GM12878 (cell line): ENCODE measurements around the gene TBC1D30. TPM values are rescaled to one million over a fixed set of nuclear protein-coding genes. Genes with fewer than 3 reads are reported as not detected.

Experiments
- ATAC-seq: fragments of 200-7000 bp; cut with Tn5 transposase; 3 replicates; pipeline ENCODE4 v1.9.1; 2020; ENCODE audit warnings: mild to moderate bottlenecking, moderate library complexity
- BruUV-seq: library from RNA; stranded (reverse); fragments of 400-500 nt; replicated peaks from 2 replicates; lab custom pipeline; 2021; lab: Mats Ljungman, UMichigan
- CTCF ChIA-PET: fragments of 300-600 bp; sonication (Branson Sonifier 250); formaldehyde crosslinking; extraction: SDS; loops from one replicate; lab custom pipeline; 2021; ENCODE audit warnings: inconsistent platforms; lab: Yijun Ruan, JAX
- POLR2A ChIA-PET: fragments of 350-600 bp; formaldehyde crosslinking; extraction: SDS; loops from one replicate; lab custom pipeline; 2021; ENCODE audit warnings: inconsistent platforms; lab: Charles Lee
- RAD21 ChIA-PET: fragments of 300-600 bp; sonication (Branson Sonifier 250); formaldehyde crosslinking; loops from one replicate; lab custom pipeline; 2023; ENCODE audit warnings: antibody characterized with exemption; ENCODE audit not compliant: unreplicated experiment; lab: Charles Lee
- SMC1A ChIA-PET: fragments of 300-600 bp; sonication (Branson Sonifier 250); formaldehyde crosslinking; loops from one replicate; lab custom pipeline; 2023; ENCODE audit not compliant: unreplicated experiment, uncharacterized antibody; lab: Charles Lee
- DNase-seq: peaks from one replicate; pipeline ENCODE4 v3.0.0-alpha.2; 2011; ENCODE audit warnings: low read depth, low spot score
- FAIRE-seq: peaks from 3 replicates; lab custom pipeline; 2011; peaks lifted over from hg19 to GRCh38; lab: Jason Lieb, UNC
- H2AFZ ChIP-seq: 2 replicates; pipeline ENCODE4 v1.6.0; 2011; ENCODE audit warnings: low read depth, low read length, control low read depth; ENCODE audit not compliant: control insufficient read depth
- H3K27ac ChIP-seq: 2 replicates; pipeline ENCODE4 v1.5.1; 2011; ENCODE audit warnings: control low read depth; ENCODE audit not compliant: control insufficient read depth, insufficient read depth
- H3K27me3 ChIP-seq, 2 experiments: replicated peaks in 1 of 2; 2 replicates each; pipeline versions ENCODE4 v1.6.0 to v1.6.1; 2011; ENCODE audit warnings: low read length in 1 of 2; ENCODE audit not compliant: control insufficient read depth in 2 of 2, insufficient read depth in 2 of 2
- H3K36me3 ChIP-seq, 2 experiments: 2 replicates each; pipeline ENCODE4 v1.5.1; 2011; ENCODE audit warnings: low read length in 1 of 2; ENCODE audit not compliant: control insufficient read depth in 2 of 2, insufficient read depth in 2 of 2
- H3K4me1 ChIP-seq: 2 replicates; pipeline ENCODE4 v1.6.1; 2011; ENCODE audit warnings: mild to moderate bottlenecking, low read length, moderate library complexity, mixed read lengths; ENCODE audit not compliant: control insufficient read depth, insufficient read depth
- H3K4me2 ChIP-seq: 2 replicates; pipeline ENCODE4 v1.6.0; 2011; ENCODE audit warnings: control low read depth; ENCODE audit not compliant: control insufficient read depth, insufficient read depth
- H3K4me3 ChIP-seq: fragments of 200-600 bp; sonication (generic); 2 replicates; pipeline ENCODE4 v1.5.1; 2016
- H3K79me2 ChIP-seq: 2 replicates; pipeline ENCODE4 v1.6.0; 2011; ENCODE audit warnings: low read length; ENCODE audit not compliant: control insufficient read depth, insufficient read depth
- H3K9ac ChIP-seq: 2 replicates; pipeline ENCODE4 v1.8.0; 2011; ENCODE audit warnings: low read length, control low read depth, mixed read lengths; ENCODE audit not compliant: control insufficient read depth, insufficient read depth
- H3K9me3 ChIP-seq: replicated peaks from 3 replicates; pipeline ENCODE4 v1.5.1; 2011; ENCODE audit warnings: mild to moderate bottlenecking, low read length; ENCODE audit not compliant: control insufficient read depth, insufficient read depth
- H4K20me1 ChIP-seq: 2 replicates; pipeline ENCODE4 v1.6.0; 2011; ENCODE audit not compliant: control insufficient read depth, insufficient read depth
- ATF2 ChIP-seq: IDR thresholded peaks from 2 replicates; pipeline ENCODE4 v1.6.1; 2012; ENCODE audit warnings: low read length, inconsistent platforms
- CBX3 ChIP-seq: fragments of 200-600 bp; sonication (generic); IDR thresholded peaks from 2 replicates; pipeline ENCODE4 v1.6.1; 2016; ENCODE audit warnings: low read depth, borderline replicate concordance
- ETV6 ChIP-seq, 2 experiments: fragments of 450-650 bp in 1 of 2; IDR thresholded peaks in 1 of 2; conservative IDR thresholded peaks in 1 of 2; 2 replicates each; pipeline ENCODE4 v1.6.1; 2014; ENCODE audit warnings: antibody characterized with exemption in 1 of 2, borderline replicate concordance in 1 of 2, low read depth in 1 of 2, mild to moderate bottlenecking in 1 of 2, moderate library complexity in 1 of 2
- HDAC6 ChIP-seq: fragments of 200-600 bp; sonication (generic); IDR thresholded peaks from one replicate; pipeline ENCODE4 v1.8.0; 2017; ENCODE audit warnings: antibody characterized with exemption; ENCODE audit not compliant: unreplicated experiment
- MEF2B ChIP-seq: fragments of 450-650 bp; IDR thresholded peaks from 2 replicates; pipeline ENCODE4 v1.6.1; 2018; ENCODE audit warnings: mild to moderate bottlenecking, moderate library complexity; ENCODE audit not compliant: partially characterized antibody, poor library complexity, severe bottlenecking
- MLLT1 ChIP-seq: fragments of 450-650 bp; IDR thresholded peaks from 2 replicates; pipeline ENCODE4 v1.6.1; 2016; ENCODE audit warnings: mild to moderate bottlenecking
- MXI1 ChIP-seq: fragments of 150-350 bp; IDR thresholded peaks from 2 replicates; pipeline ENCODE4 v1.6.1; 2011; ENCODE audit warnings: low read depth, mild to moderate bottlenecking, inconsistent platforms, low read length, improper control_type of control experiment
- SIN3A ChIP-seq: IDR thresholded peaks from 2 replicates; pipeline ENCODE4 v1.6.1; 2012; ENCODE audit warnings: low read depth, low read length, improper control_type of control experiment
- ZNF274 ChIP-seq: IDR thresholded peaks from one replicate; pipeline ENCODE4 v1.8.0; 2011; ENCODE audit not compliant: insufficient read length, insufficient read depth
- WGBS: methylation state at CpG from one replicate; pipeline ENCODE4 v1.1.6; 2016; ENCODE audit warnings: low lambda C conversion rate; ENCODE audit not compliant: insufficient replicate concordance, insufficient coverage; ENCODE audit errors: missing lambda C conversion rate; 5-methylcytosine and 5-hydroxymethylcytosine counted together
- in situ Hi-C: fragments of 300-500 bp; cut with MboI; formaldehyde crosslinking; loops from 9 replicates; pipeline ENCODE4 v1.14.3; 2018; ENCODE audit warnings: mixed read lengths
- intact Hi-C: fragments of 100-400 bp; cut with micrococcal nuclease; formaldehyde crosslinking; loops from one replicate; pipeline ENCODE4 v1.14.2; 2022; ENCODE audit not compliant: unreplicated experiment
- polyA plus RNA-seq, 11 experiments: library from polyadenylated mRNA; depleted of rRNA in 4 of 11; unstranded in 6 of 11; stranded (reverse) in 5 of 11; fragments of >200 nt; fragmentation: Nextera tagmentation in 4 of 11; fragmentation: Illumina TruSeq in 1 of 11; extraction: Ambion mirVana in 4 of 11; extraction: Trizol in 1 of 11; gene quantifications; 1 replicate in 1 of 11; 2 replicates in 10 of 11; pipeline versions ENCODE4 v1.2.1 to v1.2.3, GENCODE V29; 2011 to 2016; ENCODE audit warnings: inconsistent platforms in 2 of 11, missing spikeins in 2 of 11, low read depth in 1 of 11
- total RNA-seq, 4 experiments: library from RNA; depleted of rRNA in 3 of 4; stranded (reverse); fragments of >200 nt in 3 of 4; fragmentation: Illumina TruSeq in 1 of 4; extraction: Trizol in 1 of 4; gene quantifications; 2 replicates each; pipeline versions ENCODE4 v1.2.1 to v1.2.3, GENCODE V29; 2013 to 2021
- TF ChIP-seq, protein P1 (sequence below): IDR thresholded peaks from 2 replicates; pipeline ENCODE4 v1.6.1; 2012; ENCODE audit warnings: low read depth, low read length, improper control_type of control experiment
- TF ChIP-seq, protein P2 (sequence below): fragments of 150-350 bp; IDR thresholded peaks from 2 replicates; pipeline ENCODE4 v1.6.1; 2016; ENCODE audit warnings: low read depth, low read length

Gene TBC1D30
- total and polyA plus RNA-seq, 10 of the 15 experiments (the other 5 are each of a cell fraction or from before 2014, with no cell fraction given) = 1.2 to 23.3 (median 11.1) TPM

DNA sequence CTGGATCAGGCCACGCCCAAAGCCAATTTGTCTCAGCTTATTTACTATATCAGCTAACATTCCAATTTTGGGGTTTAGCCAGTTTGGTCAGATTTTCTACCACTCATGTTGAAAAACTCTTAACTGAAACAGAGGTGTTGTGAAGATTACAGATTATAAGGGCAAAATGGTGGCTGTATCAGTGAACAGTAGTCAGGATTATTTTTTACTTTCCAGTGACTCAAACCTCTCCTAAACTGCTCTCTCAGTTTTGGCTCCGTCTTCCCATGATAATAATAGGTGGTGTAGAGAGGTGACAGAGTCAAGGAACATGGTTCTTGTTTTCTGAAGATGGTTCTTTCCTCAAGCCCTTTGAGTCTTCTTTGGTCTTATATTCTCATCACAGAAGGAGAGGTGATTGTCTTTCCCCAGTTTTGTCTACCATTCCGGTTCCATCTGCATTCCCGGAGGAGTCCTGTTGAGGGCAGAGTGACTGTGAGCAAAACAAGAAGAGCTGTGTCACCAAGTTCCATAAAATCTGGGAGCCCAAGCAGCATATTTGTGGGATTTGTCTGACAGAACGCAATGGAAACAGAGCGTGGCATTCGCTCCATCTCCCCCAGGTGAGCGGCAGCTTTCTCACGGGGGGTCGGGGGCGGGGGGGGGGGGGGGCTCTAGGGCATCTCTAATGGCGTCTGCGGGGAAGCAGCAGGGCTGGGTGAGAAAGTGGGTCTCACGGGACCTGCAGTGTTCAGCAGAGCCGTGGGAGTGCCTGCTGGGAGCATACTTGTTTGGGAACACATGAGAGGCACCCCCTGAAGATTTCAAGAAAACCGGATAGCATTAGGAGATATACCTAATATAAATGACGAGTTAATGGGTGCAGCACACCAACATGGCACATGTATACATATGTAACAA, 59.1 kb downstream of the TBC1D30 start:
- in situ Hi-C loops = no loop called here
- ChIA-PET RAD21 (interaction anchor here (0.6 to 7.0 kb wide), 27 partner anchors 8 to 1169 kb away, joined by 3 to 81 read pairs (median 4); partner anchors contain the start of genes LEMD3, RASSF3 and TBC1D30), POLR2A (interaction anchor here (0.6 to 5.5 kb wide), 14 partner anchors 9 to 286 kb away, joined by 3 to 50 read pairs (median 4); partner anchors contain the start of gene LEMD3), CTCF (interaction anchor here (0.6 to 14.2 kb wide), 19 partner anchors 7 to 349 kb away, joined by 3 to 192 read pairs (median 4); no protein-coding TSS in a partner anchor), SMC1A (interaction anchor here (0.6 to 7.9 kb wide), 31 partner anchors 7 to 1165 kb away, joined by 3 to 130 read pairs (median 4); partner anchors contain the start of genes LEMD3 and TBC1D30)
- Histone ChIP-seq H3K27me3 (no peaks in the 10 kb centered on the region), H3K36me3 (peaks cover 0 to 2% of the 10 kb centered on the region in 2 experiments; a peak in 1 of 4 replicates), H3K9ac (peak overlapping the region; percentile 76), H3K9me3 (peaks cover 7% of the 10 kb centered on the region; the same call in 2 of the 3 replicates), H3K4me1 (peaks cover 41% of the 10 kb centered on the region), H3K79me2 (peaks cover 9% of the 10 kb centered on the region), H3K27ac (peak overlapping the region; percentile 98), H4K20me1 (no peaks in the 10 kb centered on the region), H3K4me2 (peak overlapping the region; percentile 73), H3K4me3 (peak overlapping the region; percentile 28; the same call in 1 of the 2 replicates), H2AFZ (peak overlapping the region; percentile 82)
- 46% methylated on average over 17 of the region's 17 CpGs for WGBS
- DNase-seq = peak; percentile 46
- no TSS peak for BruUV-seq
- ATAC-seq = peak; percentile 74
- peak; percentile 56 for FAIRE-seq
- intact Hi-C loops = loop anchor here (1.0 to 10.0 kb wide), 3 partner anchors 57 to 1171 kb away; no protein-coding TSS in a partner anchor
- no peak for TF ChIP-seq ZNF274
- TF ChIP-seq MXI1 = no peak
- TF ChIP-seq CBX3 = no peak
- TF ChIP-seq ATF2 = peak; percentile 31; the same call in 1 of the 2 replicates
- peak; percentile 91 for TF ChIP-seq MEF2B
- no peak for TF ChIP-seq ETV6 (conservative IDR thresholded peaks at IDR 0.05 in 1 of 2, IDR thresholded peaks at IDR 0.05 in 1 of 2; ENCODE audit: borderline replicate concordance in 1 of 2, low read depth in 1 of 2)
- TF ChIP-seq, protein P1, sequence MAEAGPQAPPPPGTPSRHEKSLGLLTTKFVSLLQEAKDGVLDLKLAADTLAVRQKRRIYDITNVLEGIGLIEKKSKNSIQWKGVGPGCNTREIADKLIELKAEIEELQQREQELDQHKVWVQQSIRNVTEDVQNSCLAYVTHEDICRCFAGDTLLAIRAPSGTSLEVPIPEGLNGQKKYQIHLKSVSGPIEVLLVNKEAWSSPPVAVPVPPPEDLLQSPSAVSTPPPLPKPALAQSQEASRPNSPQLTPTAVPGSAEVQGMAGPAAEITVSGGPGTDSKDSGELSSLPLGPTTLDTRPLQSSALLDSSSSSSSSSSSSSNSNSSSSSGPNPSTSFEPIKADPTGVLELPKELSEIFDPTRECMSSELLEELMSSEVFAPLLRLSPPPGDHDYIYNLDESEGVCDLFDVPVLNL = no peak
- TF ChIP-seq SIN3A = no peak
- TF ChIP-seq, protein P2, sequence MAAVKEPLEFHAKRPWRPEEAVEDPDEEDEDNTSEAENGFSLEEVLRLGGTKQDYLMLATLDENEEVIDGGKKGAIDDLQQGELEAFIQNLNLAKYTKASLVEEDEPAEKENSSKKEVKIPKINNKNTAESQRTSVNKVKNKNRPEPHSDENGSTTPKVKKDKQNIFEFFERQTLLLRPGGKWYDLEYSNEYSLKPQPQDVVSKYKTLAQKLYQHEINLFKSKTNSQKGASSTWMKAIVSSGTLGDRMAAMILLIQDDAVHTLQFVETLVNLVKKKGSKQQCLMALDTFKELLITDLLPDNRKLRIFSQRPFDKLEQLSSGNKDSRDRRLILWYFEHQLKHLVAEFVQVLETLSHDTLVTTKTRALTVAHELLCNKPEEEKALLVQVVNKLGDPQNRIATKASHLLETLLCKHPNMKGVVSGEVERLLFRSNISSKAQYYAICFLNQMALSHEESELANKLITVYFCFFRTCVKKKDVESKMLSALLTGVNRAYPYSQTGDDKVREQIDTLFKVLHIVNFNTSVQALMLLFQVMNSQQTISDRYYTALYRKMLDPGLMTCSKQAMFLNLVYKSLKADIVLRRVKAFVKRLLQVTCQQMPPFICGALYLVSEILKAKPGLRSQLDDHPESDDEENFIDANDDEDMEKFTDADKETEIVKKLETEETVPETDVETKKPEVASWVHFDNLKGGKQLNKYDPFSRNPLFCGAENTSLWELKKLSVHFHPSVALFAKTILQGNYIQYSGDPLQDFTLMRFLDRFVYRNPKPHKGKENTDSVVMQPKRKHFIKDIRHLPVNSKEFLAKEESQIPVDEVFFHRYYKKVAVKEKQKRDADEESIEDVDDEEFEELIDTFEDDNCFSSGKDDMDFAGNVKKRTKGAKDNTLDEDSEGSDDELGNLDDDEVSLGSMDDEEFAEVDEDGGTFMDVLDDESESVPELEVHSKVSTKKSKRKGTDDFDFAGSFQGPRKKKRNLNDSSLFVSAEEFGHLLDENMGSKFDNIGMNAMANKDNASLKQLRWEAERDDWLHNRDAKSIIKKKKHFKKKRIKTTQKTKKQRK = no peak
- TF ChIP-seq HDAC6 = no peak
- no peak for TF ChIP-seq MLLT1
